H1 (cell line): ENCODE measurements around the gene RAP1A.

Experiments
- CTCF ChIP-seq, 3 experiments: IDR thresholded peaks; 1 replicate in 2 of 3; 2 replicates in 1 of 3; pipeline versions ENCODE4 v1.5.1 to v1.6.1; 2011; ENCODE audit warnings: low read length in 3 of 3, mild to moderate bottlenecking in 3 of 3, inconsistent platforms in 2 of 3, low read depth in 1 of 3, moderate library complexity in 1 of 3; ENCODE audit not compliant: insufficient read depth in 1 of 3; ENCODE audit errors: control extremely low read depth in 1 of 3
- HDAC6 ChIP-seq: IDR thresholded peaks from one replicate; pipeline ENCODE4 v1.7.1; 2012; ENCODE audit warnings: low read depth, mild to moderate bottlenecking, inconsistent platforms, low read length, moderate library complexity
- KDM5A ChIP-seq: fragments of 200-600 bp; IDR thresholded peaks from 2 replicates; pipeline ENCODE4 v1.7.1; 2012; ENCODE audit warnings: mild to moderate bottlenecking, low read length, inconsistent platforms, mixed read lengths
- RXRA ChIP-seq: IDR thresholded peaks from 2 replicates; pipeline ENCODE4 v1.6.1; 2011; ENCODE audit warnings: low read depth, mild to moderate bottlenecking, low read length, moderate library complexity; ENCODE audit not compliant: insufficient read depth
- TBP ChIP-seq: IDR thresholded peaks from 2 replicates; pipeline ENCODE4 v1.6.1; 2011; ENCODE audit warnings: low read depth, low read length, improper control_type of control experiment

DNA sequence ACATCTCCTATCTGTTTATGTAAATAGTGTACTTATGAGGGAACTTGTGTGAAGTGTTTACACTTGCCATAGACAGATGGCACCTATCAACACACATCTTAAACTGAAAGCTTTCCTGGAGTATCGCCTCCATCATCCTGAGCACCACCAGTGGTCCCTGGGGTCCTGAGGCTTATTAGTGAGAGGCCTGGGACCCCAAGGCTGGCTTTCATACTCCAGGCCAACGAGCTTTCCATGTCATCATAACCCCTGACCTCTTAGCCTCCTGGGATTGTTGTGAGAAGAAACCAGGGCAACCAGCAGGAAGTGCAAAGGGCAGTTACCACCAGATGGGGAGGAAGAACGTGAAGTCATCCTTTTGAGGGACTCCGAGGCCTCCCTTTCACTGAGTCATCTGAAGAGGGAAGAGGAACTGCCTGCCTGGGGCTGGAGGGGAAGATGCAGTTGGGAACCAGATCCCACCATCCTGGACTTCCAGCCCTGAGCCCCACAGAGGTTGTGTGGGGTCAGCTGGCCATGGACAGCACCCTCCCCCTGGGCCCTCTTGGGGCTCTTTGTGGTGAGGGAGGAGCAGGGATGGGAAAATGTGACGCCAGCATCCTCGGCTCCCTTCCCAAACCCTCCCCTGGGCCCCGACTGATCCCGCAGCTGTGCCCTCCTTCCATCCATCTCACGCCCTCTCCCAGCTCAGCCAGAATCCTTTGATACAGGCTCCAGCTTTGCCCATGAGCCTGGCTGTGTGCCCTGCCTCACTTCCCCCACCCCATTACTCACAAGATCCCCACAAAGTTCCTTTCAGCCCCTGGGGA, 113.8 kb downstream of the RAP1A start:
- TF ChIP-seq TBP (no peak), KDM5A (no peak), RXRA (no peak), CTCF (IDR thresholded peaks at IDR 0.05; ENCODE audit: control extremely low read depth in 1 of 3, insufficient read depth in 1 of 3, low read depth in 1 of 3, low read length in 3 of 3) (no peak), HDAC6 (no peak)
